Activated T-cell treated with anti-CD3 and anti-CD28 coated beads for 4 hours (primary cell): Measurements from ENCODE around the gene ZNF513.

ENCODE experiments used
- DNase-seq: peaks from one replicate; pipeline ENCODE4 v3.0.0-alpha.2; 2020

Gene ZNF513

GRCh38 chr2:27381577-27382181, 1.1 kb upstream of the ZNF513 start:
- DNase-seq: no peak

GRCh38 chr2:27379836-27380625, 503 bp downstream of the ZNF513 start:
- no peak for DNase-seq

- DNase-seq: no peak
Measured at GRCh38 chr2:27379383-27379835, 1.1 kb downstream of the ZNF513 start.

DNA sequence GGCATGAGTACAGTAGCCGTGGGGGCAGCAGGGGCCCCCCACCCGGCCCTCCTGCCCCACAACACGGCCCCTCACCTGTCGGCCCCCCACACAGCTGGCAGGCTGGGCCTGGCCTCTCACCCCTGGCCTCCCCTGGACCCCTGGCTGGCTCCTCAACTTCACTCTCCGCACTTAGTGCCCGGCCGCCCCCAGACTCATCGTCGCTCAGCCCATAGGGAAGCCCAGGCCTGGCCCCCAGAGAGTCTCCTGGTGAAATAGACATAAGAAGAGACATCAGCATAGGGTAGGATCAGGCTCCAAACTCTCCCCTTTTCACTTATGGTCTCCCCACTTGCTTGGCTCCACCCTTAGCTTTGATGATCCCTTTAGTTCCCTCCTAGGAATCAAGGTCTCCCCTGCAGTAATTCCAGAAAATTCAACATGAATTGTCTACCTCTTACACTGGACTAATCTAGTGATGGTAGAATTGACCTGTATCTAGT, 1.7 kb downstream of the ZNF513 start:
- no peak for DNase-seq

DNA sequence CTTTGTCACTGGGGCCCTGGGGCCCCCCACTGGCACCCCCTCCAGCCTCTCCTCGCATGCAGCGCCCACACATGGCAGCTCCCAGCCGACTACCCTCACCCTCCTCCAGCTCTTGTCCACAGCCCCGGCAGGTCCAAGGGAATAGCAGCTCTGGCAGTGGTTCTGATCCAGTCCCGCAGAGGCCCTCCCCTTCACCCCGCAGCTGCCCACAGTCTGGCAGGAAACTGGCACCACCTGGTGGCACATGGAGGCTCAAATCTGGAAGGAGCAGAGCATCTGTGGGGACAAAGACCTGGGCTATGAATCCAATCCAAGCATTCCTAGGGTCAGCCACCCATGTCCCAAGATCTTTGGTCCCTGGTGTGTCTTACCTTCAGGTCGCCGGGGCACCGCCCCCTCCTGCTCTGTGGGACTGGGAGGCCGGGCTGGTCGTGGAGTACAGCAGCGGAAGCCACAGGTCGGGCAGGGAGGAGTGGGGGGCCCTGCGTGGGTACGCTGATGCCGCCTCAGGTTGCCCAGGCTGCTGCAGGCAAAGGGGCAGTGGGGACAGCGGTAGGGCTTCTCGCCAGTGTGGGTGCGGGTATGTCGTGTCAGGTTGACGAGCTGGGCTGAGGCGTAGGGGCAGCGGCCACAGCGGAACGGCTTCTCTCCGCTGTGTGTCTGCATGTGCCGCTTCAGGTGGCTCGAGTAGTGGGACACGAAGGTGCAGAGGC, 2.3 kb downstream of the ZNF513 start:
- DNase-seq: no peak

DNA sequence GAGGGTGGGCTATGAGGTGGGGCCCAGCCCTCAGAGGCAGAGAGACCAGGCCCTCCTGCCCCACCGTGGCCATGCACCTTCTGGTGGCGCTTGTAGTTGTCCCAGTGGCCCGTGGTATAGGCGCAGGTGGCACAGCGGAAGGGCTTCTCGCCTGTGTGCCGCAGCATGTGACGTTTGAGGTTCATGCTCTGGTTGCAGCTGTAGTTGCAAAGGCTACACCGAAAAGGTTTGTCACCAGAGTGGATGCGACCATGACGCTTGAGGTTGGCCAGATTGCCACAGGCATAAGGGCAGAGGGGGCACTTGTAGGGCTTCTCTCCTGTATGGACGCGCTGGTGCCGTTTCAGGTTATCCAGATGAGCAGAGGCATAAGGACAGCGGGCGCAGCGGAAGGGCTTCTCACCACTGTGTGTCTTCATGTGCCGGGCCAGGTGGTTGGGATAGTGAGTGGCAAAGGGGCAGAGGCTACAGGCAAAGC, 2.9 kb downstream of the ZNF513 start:
- no peak for DNase-seq

DNA sequence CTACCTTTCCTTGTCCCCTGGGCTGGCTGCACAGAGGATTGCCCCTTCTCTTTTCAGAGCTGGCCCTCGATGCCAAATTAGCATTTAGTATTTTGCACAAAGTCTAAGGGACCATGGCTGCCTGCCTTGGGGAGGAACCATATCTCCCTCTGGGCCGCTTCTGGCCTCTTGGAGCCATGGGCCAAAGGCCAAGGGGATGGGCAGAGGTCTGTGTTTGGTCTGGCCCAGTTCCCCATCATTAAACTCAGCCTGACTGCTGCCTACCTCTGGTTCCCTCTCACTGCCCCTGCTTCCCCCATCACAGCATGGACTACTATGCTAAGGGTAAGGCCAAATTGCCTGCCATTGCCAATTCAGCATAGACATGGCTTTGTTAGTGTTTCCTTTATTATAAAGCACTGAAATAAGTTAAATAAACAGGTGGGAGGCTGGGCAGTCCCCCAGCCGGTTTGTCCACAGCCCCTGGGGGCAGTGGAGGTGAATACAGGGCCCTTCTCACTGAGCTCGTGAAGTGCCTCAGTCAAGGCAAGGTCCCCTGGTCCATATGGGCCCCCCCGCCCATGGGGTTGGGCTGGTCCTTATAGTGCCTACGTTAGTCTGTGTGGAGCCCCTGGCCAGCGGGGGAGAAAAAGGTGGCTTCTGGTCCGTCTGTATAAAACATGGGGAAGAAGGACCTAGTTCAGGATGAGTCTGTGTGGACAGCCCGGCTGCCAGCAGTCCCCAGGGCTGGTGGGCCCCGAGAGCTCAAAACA, 3.5 kb downstream of the ZNF513 start:
- no peak for DNase-seq

- no peak for DNase-seq
Measured at GRCh38 chr2:27376151-27376865, 4.2 kb downstream of the ZNF513 start.

GRCh38 chr2:27375513-27376099, 4.9 kb downstream of the ZNF513 start:
- DNase-seq: no peak

DNA sequence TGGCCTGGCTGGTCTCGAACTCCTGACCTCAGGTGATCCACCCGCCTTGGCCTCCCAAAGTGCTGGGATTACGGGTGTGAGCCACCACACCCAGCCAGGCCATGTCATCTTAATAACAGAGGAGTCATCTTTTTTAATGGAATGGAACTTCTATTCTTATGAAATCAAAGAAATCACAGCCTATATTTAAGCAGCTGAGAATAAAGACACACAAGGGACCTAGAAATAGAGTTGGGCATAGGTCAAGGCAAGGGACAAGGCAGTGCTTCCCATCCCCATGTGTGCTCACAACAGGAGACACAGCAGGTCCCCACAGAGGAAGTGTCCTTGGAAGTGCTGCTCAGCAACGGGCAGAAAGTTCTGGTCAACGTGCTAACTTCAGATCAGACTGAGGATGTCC, 7.0 kb downstream of the ZNF513 start:
- DNase-seq: no peak

GRCh38 chr2:27372937-27373336, 7.6 kb downstream of the ZNF513 start:
- DNase-seq: no peak

GRCh38 chr2:27370816-27371620, 9.5 kb downstream of the ZNF513 start:
- no peak for DNase-seq

- DNase-seq: peak; percentile 98
Measured at GRCh38 chr2:27370026-27370815, 10.3 kb downstream of the ZNF513 start, which contains the start of the genes EIF2B4 and SNX17. Gene EIF2B4 (minus strand): TSS chr2:27370338. CDS start chr2:27370314, 24 bp downstream. Gene SNX17 (plus strand): TSS chr2:27370616. CDS start chr2:27370744, 128 bp downstream.

DNA sequence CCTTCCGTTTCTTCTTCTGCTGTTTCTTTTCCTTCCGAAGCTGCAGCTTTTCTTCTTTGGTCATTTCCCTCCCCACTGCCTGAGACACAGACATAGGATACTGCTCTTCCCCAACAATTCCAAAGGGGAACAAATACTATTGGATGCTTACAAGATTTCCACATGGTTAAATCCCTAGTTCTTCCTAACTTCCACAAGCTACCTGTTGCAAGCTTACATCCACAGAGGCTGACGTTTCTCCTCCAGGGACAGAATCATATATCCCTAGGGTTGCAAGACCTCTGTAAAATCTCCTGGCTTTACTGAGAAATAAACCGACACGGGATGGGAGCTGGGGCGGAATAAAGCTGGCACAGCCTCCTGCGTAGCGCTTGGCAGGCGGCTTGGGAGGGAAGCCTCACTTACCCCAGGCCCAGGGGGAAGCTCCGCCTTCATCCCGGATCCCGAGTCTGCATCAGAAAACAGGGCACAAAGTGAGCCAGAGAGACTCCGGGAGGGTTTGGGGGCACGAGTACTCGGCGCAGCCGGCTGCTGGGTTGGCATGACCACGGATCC, 11.0 kb downstream of the ZNF513 start:
- DNase-seq: no peak

- no peak for DNase-seq
Measured at GRCh38 chr2:27363933-27364332, 16.6 kb downstream of the ZNF513 start.

DNA sequence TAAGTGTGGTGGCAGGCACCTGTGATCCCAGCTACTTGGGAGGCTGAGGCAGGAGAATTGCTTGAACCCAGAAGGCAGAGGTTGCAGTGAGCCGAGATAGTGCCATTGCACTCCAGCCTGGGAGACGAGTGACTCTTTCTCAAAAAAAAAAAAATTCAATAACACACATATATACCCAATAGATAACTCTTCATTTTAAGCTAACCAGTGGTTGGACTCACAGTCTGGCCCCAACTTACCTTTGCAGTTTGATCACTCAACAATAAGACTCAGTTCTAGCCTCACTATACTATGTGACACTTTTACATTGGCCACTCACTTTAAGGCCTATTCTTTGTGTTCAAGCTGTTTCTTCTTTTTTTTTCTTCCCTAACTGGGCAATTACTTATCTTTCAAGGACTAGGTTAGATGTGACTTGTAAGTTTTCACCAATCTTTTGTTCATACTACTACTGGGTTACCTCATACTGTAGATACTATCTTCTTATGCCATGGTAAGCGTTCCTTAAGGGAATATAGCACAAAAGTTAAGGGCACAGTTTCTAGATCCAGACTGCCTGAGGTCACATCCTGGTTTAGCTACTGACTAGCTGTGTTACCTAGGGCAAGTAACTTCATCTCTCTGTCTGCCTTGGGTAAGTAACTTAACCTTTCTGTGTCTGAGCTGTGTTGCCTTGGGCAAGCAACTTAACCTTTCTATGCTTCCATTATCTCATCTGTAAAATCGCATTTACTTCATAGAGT, 17.7 kb downstream of the ZNF513 start:
- DNase-seq: no peak

DNA sequence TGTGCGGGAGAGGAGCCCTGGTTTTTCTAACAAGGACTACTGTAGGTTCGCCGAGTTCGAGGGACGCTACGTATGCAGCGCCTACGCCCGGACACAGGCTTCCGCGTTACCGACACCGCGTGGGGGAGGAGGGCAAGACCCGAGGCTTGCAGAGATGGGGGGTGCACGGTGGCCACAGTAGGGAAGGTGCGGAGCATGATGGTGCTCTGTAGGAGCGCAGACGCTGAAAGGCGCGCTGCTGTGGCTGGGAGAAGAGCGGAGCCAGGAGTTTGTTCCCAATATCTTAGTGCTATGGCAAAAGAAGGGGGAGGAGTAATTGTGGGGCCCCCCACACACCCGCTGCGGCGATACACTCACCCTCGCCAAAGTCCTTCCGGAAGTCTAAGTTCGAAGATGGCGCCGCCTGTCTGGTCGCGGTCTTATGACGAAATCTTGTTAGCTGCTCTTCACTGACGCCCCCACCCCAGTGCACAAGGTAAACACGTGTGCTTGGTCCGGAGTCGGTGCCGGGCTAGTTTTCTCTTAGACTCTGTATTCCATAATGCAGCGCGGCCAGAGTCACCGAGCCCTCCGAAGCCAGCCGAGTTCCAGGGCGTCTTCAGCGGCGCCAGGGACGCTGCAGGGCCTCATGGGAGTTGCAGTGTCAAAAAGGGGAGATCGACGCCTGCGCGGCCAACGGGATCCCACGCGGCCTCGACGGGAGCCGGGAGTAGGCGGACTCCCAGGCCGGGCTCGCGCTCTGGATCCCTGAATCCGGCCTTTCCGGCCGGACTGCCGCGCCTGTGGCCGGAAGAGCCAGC, 24.0 kb downstream of the ZNF513 start, which contains the start of gene GTF3C2:
TSS of gene GTF3C2 (minus strand) at position 383 of the 800 bp plus-strand sequence. CDS start 13,210 bp downstream, outside the sequence.
- DNase-seq: peak; percentile 92

- no peak for DNase-seq
Measured at GRCh38 chr2:27356056-27356381, 24.5 kb downstream of the ZNF513 start.
